ENCODE data around the gene FGFR3.

The FGFR3 gene

DNA sequence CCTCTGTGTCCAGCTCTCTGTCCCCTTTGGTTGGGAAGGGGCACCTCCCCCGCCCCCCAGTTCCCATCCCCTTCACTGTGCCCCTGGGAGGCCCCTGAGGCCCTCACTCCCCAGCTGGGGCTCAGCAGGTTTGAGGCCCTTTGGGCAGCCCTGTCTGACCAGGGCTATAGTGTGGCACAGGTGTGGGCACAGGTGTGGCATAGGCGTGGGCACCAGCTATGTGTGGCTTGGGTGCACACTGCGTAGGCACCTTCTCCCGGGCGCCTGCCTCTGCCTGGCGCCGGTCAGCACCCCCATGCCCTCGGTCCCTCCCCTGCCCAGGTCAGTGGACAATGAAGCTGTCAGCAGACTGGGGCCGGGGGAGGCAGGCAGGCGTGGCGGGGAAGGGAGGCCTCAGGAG, 7.5 kb upstream of the FGFR3 start:
- no peak for DNase-seq (ENCODE audit: low read depth, low spot score)
- H3K27ac ChIP-seq = no peak overlapping the region

DNA sequence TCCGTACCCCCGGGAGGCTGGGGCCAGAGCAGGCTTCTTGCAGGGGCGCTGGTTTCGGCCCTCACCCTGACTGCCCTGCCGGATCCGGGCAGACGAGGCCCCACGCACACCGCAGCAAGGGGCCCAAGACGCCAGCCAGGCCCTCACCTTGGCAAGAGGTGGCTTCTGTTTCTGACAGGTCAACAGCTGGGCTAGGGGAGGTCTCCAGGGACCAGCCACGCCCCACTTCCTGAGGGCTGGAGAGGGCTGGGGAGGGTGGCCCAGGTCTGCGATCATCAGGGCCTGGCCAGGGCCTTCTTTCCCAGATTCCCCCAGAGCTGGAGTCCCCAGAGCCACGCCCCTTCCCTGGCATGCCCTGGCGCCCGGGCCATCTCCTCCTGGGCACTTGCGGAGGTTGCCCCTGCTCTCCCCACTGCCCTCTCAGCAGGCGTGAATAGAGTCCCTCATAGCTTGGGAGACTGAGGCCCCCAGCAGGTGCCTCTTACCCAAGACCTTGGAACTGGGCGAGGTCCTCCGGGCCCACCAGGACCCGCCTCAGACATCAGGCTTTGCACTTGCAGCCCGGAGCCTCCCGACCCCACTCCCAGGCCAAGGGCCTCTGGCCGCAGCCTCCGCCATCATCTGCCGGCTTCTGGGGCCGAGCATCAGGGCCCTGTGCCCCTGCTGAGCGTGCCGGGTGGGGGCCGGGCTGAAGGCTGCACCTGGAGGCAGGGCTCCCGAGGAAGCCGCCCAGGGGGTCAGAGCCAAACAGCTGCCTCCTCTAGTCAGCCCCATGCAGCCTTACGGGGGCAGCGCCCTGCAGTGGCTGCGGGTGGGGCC, 6.3 kb upstream of the FGFR3 start:
- no peak for DNase-seq (ENCODE audit: low read depth, low spot score)

DNA sequence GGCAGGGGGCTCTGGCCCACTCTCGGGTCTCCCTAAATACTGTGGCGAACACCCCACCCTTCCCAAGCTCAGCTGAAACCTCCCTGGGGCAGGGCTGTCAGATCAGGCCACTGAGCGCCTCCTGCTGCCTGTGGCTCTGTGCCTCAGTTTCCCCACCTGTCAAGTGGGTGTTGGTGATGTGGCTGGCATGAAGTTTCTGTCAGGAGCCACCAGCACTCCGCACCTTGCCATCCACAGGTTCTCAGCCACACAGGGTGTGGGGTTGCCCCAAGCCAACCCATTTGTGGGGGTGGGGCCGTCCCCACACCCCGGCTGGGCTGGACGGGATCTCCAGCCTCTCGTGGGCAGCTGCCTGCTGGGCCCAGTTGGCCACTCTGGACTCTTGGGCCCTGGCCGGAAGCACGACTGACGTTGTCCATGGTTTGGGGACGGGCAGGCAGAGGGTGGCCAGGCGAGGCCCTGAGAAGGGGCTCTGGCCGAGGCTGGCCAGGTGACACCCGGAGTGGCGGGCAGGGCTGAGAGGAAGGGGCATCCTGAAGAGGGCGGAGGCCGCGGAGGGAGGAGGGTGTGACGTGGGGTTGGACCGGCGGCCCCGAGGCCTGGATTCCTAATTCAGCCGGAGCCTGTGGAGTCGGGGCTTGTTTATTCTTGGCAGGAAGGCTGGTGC, 5.5 kb upstream of the FGFR3 start:
- H3K27ac ChIP-seq = no peak overlapping the region
- no peak for DNase-seq (ENCODE audit: low read depth, low spot score)

More for the DNA sequence above, 6.3 kb upstream of the FGFR3 start:
- H3K27ac ChIP-seq = no peak overlapping the region

DNA sequence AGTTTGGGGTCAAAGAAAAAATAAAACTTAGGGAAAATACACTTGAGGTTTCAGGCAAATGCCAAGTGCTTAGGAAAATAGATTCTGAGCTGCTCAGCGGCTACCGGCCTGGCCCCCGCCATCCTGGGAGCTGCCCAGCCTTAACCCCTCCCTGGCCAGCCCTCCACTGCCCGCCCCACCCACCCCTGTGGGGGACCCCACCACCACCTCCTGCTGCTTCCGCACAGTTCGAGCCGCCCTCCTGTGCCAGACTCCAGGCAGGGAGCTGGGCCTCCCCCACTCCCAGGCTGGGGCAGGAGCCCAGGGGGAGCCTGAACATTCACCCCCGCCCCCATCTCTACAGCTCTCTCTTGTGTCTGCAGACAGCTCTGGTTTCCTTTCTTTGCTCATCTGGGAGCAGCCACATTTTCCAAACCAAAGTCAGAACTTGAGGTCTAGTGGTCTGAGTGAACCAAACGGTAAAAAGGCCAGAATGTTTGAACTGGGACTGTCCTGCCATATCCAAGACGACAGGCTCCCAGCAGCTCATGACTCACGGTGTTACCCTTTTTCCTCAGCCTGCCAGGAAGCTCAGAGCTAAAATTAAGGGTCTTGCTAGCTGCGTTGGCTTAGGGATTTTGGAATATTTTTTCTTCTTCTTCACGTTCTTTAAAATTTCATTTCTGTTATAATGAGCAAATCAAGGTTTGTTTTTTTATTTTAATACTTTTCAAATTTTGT, 4.7 kb upstream of the FGFR3 start:
- no peak for DNase-seq (ENCODE audit: low read depth, low spot score)

DNA sequence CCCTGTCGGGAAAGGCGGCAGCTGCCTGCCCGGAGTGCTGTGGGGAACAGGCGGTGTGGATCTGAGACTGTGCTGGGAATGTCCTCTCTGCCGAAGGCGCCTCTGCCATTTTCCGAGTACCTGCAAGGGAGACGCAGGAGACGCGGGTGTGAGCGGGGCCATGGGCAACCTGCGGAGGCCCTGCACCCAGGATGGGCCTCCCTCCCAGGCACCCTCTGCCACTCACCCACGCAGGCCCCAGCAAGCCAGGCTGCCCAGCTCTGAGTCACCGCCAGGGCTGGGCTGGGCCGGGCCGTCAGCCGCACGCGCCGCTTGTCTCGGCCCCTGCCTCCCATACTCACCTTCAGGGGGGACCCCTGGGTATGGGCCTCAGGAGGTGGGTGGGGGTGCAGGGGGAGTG, 3.5 kb upstream of the FGFR3 start:
- H3K27ac ChIP-seq = no peak overlapping the region
- DNase-seq (ENCODE audit: low read depth, low spot score) = no peak

More for the DNA sequence above, 4.7 kb upstream of the FGFR3 start:
- H3K27ac ChIP-seq = no peak overlapping the region

DNA sequence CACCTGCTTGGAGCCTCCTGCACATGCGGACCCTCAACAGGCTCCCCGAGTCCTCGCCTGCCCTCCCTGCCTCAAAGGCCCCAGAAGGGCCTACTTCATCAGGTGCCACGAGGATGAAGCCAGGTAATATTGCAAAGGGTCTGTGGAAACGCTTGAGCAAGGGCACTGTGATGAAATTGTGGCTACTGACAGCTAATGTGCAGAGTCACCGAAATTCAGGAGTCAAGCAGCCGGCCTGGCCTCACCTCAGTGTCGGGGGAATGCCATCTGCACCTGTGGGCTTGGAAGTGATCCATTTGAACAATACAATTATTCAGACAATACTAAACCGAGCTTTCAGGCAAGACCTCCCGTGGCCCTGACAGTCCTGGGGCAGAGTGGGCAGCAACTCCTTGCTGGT, 3.1 kb upstream of the FGFR3 start:
- no peak for DNase-seq (ENCODE audit: low read depth, low spot score)
- H3K27ac ChIP-seq = no peak overlapping the region

DNA sequence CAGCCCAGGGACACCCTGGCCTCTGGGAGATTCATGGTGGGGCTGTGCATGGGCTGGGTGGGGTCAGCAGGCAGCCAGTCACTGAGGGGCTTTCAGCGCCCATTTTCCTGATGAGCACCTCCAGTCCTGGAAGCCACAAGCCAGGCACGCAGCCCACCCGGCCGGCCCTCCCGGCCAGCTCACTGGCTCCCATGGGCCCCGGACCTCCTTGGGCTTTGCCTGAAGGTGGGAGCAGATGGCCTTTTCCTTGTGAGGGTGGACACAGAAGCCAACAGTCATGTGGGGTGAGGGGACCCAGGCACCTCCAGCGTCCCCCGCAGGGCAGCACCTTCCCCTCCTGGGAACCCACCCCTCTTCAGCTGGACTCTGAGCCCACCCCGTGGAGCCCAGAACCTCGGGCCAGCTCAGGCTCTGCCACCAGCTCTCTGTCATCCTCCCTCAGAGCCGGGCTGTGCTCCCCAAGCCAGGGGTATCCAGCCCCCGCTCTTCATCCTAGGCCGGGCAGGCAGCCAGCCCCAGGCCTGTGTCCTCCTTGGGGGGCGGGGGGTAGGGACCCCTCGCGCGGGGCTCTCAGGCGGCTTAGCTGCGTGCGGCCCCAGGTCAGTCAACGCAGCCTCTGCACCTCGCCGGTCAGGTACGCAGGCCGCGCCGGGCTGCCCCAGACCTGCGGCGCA, 798 bp upstream of the FGFR3 start:
- no peak for DNase-seq (ENCODE audit: low read depth, low spot score)
- H3K27ac ChIP-seq = no peak overlapping the region

DNA sequence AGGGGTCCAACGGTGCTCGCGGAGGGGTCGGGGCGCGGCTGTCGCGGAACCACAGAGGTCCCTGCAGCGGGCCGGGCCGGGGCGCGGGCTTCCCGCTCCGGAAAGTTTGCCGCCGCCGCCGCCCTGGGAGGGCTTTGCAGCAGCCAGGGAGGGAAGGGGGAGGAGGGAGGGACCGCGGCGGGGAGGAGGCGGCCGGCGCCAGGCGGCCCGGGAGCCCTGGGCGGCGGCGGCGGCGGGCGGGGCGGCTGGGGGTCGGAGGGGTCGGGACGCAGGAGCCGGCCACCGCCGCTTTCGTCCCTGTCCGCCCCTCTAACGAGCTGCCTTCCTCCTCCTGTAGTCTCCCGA, 375 bp downstream of the FGFR3 start:
- DNase-seq (ENCODE audit: low read depth, low spot score) = no peak
- no peak overlapping the region for H3K27ac ChIP-seq

DNA sequence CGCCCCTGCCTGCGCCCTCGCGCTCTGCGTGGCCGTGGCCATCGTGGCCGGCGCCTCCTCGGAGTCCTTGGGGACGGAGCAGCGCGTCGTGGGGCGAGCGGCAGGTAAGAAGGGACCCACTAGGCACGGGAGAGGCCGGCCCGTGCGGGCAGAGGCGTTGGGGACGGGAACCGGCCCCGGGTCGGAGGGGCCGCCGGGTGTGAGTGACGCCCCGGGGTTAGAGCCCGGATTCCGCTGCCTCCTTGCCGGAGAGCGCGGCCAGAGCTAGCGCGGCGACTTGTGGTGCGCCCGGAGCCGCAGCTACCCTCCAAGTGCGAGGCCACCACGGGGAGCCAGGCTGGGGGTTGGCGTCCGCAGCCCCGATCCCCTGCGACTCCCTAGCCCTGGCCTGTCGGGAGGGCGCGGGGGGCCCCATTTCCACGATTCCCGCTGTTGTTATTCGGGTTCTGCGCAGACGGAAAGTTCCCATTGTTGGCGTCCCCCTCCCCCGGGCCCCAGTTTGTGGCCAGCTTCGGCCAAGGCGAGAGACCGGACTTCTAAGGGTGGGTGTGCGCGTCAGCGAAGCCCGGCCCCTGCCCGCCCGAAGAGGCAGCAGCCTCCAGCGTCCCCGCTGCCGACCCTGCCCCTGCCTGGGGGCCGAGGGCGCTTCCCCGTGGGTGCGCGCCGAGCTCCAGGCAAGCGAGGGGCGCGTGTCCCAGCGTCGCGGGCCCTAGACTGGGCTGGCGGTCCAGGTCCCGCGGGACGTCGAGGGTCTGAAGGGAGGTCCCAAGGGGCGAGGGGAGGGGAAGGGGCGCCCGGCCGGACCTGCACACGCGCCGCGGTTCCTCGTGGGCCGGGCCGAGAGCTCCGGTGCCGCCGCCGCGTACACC, 1.1 kb downstream of the FGFR3 start:
- DNase-seq (ENCODE audit: low read depth, low spot score) = no peak
- H3K27ac ChIP-seq = no peak overlapping the region

DNA sequence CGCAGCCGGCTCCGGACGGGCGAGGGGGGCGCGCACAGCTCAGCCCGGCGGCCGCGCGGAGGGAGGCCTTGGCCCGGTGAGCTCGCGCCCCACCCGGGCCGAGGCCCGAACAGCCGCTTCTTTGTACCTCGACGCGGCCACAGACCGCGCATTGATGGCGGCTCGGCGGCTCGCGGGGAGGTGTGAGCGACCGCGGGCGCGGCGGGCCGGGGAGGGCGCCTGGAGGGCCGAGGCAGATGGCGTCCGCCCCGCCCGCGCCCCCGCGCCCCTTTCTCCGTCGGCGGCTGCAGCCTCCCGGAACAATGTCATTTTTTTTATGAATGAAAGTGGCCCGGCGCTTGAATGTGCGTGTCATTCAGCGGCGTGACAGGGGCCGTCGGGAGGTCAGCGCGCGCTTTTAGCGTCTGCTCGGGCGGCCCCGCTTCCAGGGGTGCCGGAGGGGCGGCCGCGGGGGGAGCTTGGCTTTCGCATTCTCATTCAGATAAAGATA, 1.8 kb downstream of the FGFR3 start:
- no peak overlapping the region for H3K27ac ChIP-seq
- DNase-seq (ENCODE audit: low read depth, low spot score) = no peak

DNA sequence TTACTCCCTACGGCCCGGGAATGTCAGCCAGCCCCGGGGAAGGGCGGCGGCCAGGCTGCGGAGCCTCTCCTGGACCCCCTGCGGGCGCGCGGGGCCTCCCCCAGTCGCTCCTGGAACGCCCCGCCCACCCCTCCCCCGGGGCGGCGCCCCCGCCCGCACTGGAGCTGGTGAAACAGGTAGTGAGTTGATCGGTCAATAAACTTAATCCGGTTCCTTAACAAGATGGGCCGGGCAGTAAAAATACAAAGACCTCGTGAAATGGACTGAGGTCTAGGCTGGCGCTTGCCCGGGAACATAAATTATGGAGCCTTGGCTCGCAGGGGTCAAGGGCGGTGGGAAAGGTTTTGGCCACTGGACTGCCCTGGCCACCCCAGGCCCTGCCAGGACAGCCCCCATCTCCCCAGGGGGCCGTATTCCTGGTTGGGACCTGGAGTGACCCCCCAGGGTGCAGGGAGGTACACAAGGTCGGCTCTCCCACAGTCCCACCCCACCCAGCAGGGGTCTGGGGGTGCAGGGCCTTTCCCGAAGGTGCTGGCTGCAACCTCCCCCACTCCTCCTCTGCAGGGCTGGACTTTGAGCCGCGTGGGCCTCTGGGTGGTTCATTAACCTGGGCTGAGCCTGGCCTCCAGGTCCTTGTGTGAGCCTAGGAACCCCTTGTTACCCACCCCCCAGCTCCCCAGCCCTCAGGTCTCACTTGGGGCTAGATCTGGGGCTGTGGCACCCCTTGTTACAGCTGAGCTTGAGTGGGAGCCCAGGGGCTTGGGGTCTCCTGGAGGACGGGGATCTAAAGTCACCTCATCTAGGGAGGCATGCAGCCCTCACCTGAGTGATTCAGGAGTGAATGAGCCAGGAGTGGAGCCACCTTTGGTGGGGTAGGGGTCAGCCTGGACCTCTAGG, 2.5 kb downstream of the FGFR3 start:
- DNase-seq (ENCODE audit: low read depth, low spot score) = no peak
- no peak overlapping the region for H3K27ac ChIP-seq

DNA sequence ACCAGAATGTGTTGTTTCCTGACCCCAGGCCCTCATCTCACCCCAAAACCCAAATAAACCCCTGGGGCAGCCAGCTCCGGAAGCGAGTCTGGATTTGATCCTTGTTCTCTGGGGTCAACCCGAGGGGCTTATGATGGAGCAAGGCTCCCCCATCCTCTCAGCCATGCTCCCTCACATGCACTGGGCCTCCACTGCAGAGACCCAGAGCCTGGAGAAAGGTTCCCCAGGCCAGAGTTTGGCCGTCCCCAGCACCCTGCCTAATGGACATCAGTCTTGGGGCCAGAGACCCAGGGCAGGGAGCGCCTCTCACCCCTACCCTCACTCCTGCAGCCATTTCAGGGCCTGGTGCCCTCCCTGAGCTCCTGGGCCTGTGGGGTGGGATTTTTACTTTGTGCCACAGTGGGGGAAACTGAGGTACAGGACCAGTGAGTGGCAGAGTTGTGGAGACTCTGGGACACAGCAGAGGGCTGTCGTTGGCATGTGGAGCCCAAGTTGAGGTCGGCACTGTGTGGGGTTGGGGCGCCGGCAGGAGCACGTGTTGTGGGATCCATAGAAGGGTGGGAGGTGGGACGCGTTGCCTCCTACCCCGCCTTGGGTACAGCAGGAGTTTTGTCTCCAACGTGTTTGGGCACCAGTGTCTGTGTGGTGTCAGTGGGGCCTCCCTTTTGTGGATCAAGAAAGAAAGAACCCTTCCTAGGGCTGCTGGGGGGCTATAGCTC, 3.6 kb downstream of the FGFR3 start:
- no peak overlapping the region for H3K27ac ChIP-seq
- no peak for DNase-seq (ENCODE audit: low read depth, low spot score)

DNA sequence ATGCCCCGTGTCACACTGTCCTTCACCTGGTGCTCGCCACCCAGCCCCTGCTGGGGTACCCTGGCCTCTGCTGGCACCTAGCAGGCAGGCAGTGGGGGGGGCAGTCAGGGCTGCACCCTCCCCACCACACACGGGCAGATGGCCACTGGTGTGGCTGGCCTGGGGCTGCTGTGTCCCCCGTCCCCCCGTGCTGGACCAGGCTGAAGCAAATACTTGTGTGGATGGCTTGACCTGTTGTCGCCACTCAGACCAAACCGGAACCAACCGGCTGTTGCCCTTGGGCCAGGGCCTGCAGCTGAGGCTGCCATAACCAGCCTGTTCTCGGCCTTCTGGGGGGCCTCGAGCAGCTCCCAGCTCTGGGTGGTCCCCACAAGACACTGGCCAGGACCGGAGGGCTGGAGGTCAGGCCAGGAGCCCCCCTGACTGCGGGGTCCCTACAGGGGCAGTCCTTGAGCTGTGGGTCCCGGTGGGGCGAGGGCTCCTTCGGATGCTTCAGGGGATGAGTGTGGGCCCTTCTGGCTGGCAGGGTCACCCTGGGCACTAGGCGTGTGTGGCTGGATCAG, 4.3 kb downstream of the FGFR3 start:
- no peak for DNase-seq (ENCODE audit: low read depth, low spot score)
- no peak overlapping the region for H3K27ac ChIP-seq

DNA sequence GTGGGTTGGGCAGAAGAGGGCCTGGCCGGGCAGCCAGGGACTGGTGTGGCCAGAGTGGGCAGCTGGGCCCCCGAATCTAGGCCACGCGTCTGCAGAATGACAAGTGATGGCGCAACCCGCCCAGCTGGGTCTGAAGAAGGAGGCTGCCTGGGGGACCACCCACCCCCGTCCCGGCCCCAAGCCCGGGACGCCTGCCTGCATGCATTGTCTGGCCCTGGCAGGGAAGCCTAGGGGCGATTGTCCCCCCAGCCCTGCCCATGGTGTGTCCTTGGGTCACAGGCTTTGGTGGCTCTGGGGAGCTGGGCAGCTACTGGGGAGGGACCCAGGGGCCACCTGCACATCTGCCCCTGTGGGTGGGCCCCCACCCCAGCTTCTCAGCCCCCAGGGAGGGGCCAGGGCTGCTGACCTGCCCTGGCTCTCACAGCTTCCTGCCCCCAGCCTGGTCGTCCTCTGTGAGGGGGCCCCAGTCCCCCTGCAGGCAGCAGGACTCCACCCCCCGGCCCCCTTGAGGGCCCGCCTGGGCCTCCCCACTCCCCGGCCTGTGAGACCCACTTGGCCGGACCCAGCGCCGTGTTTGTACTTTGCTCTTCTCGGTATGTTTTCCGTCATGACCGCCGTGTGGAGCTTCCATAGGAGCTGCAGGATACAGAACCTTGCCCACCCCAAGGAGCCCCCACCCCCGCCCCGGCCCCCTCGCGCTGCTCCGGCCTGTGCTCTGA, 4.9 kb downstream of the FGFR3 start:
- no peak overlapping the region for H3K27ac ChIP-seq
- no peak for DNase-seq (ENCODE audit: low read depth, low spot score)

DNA sequence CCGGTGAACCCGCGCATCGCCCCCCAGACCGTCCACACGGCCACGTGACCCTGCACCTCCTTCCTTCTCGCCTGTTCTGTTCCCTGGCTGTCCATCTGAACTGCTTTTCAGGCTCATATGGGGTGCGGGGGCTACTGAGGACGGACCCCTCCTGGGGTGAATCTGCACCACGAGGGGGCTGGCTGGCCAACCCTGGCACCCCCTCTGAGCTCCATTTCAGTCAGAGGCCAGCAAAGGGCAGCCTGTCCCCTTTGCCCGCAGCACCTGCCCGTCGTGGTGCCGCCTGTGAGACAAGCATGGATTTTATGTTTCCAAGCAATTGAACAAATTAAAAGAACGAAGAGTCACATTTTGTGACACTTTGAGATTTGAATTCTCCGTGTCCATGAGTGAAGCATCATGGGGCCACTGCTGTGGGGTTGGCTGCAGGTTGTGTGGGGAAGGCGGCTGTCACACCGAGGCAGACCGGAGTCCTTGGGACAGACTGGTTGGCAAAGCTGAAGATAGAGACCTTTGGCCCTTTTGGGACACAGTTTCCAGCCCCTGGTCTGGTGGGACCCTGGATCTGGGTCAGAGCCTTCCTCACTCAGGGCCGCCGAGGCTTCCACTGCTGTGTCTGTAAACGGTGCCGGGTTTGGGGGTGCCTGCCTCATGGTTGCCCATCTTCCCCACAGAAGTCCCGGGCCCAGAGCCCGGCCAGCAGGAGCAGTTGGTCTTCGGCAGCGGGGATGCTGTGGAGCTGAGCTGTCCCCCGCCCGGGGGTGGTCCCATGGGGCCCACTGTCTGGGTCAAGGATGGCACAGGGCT, 5.7 kb downstream of the FGFR3 start:
- no peak for DNase-seq (ENCODE audit: low read depth, low spot score)
- H3K27ac ChIP-seq = no peak overlapping the region
